HCT116 (cell line): Measurements from ENCODE around the gene HOMER1.

Source experiments
- CTCF ChIP-seq, 3 experiments: fragments of 200-600 bp in 1 of 3; sonication (generic) in 1 of 3; IDR thresholded peaks in 2 of 3; conservative IDR thresholded peaks in 1 of 3; 2 replicates each; pipeline ENCODE4 v1.5.1; 2012 to 2017; ENCODE audit warnings: low read depth in 2 of 3, low read length in 2 of 3, antibody characterized with exemption in 1 of 3, borderline replicate concordance in 1 of 3, control low read depth in 1 of 3, mild to moderate bottlenecking in 1 of 3, mixed read lengths in 1 of 3, mixed run types in 1 of 3, moderate library complexity in 1 of 3; ENCODE audit not compliant: insufficient read depth in 1 of 3
- EZH2phosphoT487 ChIP-seq: fragments of 200-600 bp; IDR thresholded peaks from 2 replicates; pipeline ENCODE4 v1.6.1; 2018; ENCODE audit warnings: antibody characterized with exemption, borderline replicate concordance
- MAX ChIP-seq: IDR thresholded peaks from 2 replicates; pipeline ENCODE4 v1.6.1; 2012
- SP1 ChIP-seq: IDR thresholded peaks from 2 replicates; pipeline ENCODE4 v1.6.1; 2012; ENCODE audit warnings: low read depth
- YY1 ChIP-seq: IDR thresholded peaks from 2 replicates; pipeline ENCODE4 v1.6.1; 2011; ENCODE audit warnings: low read length, low read depth, moderate library complexity, mild to moderate bottlenecking; ENCODE audit not compliant: insufficient replicate concordance; ENCODE audit errors: extremely low read depth

DNA sequence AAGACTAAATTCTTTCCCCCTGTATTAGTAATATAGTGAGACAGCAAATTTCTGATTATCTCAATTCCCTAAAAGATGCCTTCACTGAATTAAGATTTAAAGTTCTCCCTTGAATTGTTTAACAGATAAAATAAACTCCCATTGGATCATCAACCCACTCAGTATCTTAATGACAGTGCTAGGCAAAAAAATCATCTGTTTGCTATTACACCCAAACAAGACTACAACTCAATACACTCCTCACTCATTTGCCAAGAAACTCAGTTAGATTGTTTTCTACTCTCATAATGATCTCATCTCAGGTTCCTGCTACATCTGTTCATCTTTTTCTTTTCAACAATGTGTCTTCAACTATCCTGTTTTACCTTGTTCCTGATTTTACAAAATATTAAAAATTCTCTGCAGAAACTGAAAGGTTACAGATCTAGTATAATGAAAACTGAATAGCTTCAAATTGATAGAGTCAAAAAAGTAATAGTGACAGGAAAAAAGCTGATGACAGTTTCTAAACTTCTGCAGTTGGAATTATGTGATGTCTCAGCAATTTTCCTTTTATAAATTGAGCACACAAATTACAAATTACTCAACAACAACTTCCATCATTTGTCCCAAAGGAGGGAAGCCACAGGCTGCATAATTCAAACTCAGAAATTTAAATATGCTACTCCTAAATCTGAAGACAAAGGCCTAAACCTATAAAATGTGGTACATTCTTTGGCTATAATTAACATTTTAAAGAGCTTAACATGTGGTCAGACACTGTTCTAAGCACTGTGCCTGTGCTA, 39.4 kb downstream of the HOMER1 start:
- TF ChIP-seq YY1 (no peak), MAX (no peak), CTCF (IDR thresholded peaks at IDR 0.05 in 2 of 3, conservative IDR thresholded peaks at IDR 0.05 in 1 of 3; ENCODE audit: borderline replicate concordance in 1 of 3, insufficient read depth in 1 of 3, low read depth in 2 of 3, low read length in 2 of 3) (no peak), EZH2phosphoT487 (no peak), SP1 (no peak)
